LNCaP clone FGC (cell line): ENCODE measurements around the gene NEFH.
A peak's percentile ranks its signal among the peaks of the same experiment; 100 is the strongest.

Source experiments
- DNase-seq: peaks from one replicate; pipeline ENCODE4 v3.0.0-alpha.2; 2011; ENCODE audit warnings: low read depth
- H3K4me3 ChIP-seq: 2 replicates; pipeline ENCODE4 v1.5.1; 2011; ENCODE audit warnings: mild to moderate bottlenecking, low read depth, low read length, control low read depth
- CTCF ChIP-seq: IDR thresholded peaks from 2 replicates; pipeline ENCODE4 v1.5.1; 2012; ENCODE audit warnings: mild to moderate bottlenecking; ENCODE audit not compliant: control insufficient read depth, insufficient read depth; ENCODE audit errors: extremely low read depth

The NEFH gene

GRCh38 chr22:29478326-29479276 lies 1.4 kb upstream of the NEFH start:
- no peak for DNase-seq
- TF ChIP-seq CTCF, result no peak
- peak overlapping the region; percentile 18; the same call in 1 of the 2 replicates for H3K4me3 ChIP-seq

GRCh38 chr22:29480262-29480511 lies 169 bp downstream of the NEFH start:
- no peak for DNase-seq
- no peak overlapping the region for H3K4me3 ChIP-seq
- TF ChIP-seq CTCF, result no peak

GRCh38 chr22:29480512-29481264 lies 670 bp downstream of the NEFH start:
- no peak for TF ChIP-seq CTCF
- DNase-seq, result no peak
- H3K4me3 ChIP-seq, result no peak overlapping the region

- DNase-seq, result no peak
- no peak for TF ChIP-seq CTCF
- H3K4me3 ChIP-seq, result no peak overlapping the region
Measured at GRCh38 chr22:29481265-29482000, 1.4 kb downstream of the NEFH start.

- no peak for DNase-seq
- no peak for TF ChIP-seq CTCF
- no peak overlapping the region for H3K4me3 ChIP-seq
Measured at GRCh38 chr22:29482253-29482652, 2.2 kb downstream of the NEFH start.

GRCh38 chr22:29482726-29483125 lies 2.7 kb downstream of the NEFH start:
- no peak for DNase-seq
- H3K4me3 ChIP-seq, result no peak overlapping the region
- TF ChIP-seq CTCF, result no peak
